GM19025 (cell line): ENCODE measurements around the gene PYROXD2.
A peak's percentile ranks its signal among the peaks of the same experiment; 100 is the strongest.

Experiments used
- ATAC-seq: cut with Tn5 transposase; IDR thresholded peaks from one replicate; pipeline ENCODE4 v1.9.1; 2021; ENCODE audit warnings: mild to moderate bottlenecking, low read depth, moderate library complexity; ENCODE audit not compliant: unreplicated experiment

The PYROXD2 gene

GRCh38 chr10:98414932-98415730 lies at the start of gene PYROXD2:
TSS of gene PYROXD2 (minus strand) at chr10:98415182. CDS start at chr10:98415135, 47 bp downstream.
- ATAC-seq, result no peak

- ATAC-seq, result no peak
Measured at GRCh38 chr10:98463976-98464754, 49.2 kb upstream of the PYROXD2 start.

DNA sequence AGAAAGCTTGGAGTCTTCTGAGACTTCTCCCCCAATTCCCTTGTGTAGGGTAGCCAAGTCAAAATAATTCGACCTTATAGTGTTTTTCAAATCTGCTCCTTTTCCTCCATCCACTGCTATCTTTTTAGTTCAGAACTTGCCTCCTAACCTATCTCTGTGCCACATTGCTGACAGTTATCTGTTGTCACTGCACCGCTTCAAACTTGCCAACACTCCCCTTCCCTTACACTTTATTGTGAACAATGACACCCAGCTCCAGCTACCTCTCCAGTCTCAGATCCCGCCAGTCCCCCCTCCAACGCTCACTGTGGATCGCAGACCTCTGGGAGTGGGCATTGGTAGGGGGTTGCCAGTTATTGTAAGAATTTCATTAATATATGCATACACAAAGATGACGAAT lies 48.0 kb upstream of the PYROXD2 start:
- ATAC-seq, result no peak

DNA sequence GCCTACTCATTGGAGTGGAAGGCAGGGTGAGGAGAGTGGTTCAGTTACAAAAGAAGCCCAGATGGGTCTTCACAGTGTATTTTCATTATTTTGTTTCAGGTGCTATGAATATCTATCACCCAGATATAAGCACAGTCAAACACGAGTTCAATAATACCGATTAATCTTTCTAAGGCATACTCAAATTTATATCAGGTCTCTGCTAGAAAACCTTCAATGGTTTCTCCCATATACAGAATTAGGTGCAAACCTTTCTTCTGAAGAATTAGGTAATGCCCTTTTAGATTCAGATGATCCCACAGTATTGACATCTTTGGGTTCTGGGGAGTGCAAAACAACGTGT lies 46.5 kb upstream of the PYROXD2 start:
- ATAC-seq, result no peak

DNA sequence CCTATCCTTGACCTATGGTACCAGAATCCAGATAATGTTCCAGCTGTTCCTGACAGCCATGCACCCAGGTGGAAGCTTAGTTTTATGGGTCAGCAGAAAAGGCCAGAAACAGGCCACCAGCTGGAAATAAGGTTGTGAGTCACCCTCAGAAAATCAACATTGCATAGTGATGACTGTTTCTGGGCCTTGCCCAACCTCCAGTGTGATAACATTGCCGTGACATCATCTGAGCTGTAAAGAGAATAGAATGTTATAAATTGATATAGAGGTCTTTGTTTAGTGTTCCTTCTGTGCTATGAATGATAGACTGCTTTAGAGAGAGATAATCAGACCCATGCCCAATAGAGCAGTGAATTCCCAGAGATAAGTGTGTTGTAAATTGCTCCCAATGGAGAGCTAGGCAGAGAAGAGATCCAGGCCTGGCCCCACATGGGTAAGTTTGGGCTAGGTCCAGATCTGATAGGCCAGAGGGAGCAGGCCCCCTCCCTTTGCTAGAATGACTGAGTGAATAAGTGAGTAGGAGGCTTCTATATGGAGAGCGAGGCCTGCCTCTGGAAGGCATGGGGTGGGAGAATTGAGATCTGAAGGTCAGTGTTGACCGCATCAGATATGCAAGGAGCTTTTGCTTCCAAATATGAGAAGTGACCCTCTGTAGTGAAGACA lies 46.0 kb upstream of the PYROXD2 start:
- no peak for ATAC-seq

GRCh38 chr10:98458809-98459784 lies 44.1 kb upstream of the PYROXD2 start:
- ATAC-seq, result no peak

DNA sequence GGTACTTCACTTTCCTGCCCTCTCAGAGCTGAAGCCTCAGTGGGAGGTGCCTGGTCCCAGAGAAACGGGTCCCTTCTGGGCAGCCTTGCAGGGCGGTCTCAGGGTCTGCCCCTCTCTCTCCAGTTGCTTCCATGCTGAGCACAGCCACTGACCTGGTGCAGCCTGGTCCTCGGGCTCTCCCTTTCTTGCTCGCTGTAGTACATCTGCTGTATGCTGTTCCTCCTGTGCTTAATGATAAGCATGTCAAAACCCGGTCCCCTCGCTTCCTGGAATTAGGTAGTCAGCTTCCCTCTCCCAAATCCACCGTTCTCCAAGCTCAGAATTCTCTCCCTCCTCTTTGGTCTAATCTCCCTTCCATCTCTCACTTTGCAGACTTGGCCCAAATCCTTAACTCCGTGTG lies 42.7 kb upstream of the PYROXD2 start:
- ATAC-seq, result no peak

DNA sequence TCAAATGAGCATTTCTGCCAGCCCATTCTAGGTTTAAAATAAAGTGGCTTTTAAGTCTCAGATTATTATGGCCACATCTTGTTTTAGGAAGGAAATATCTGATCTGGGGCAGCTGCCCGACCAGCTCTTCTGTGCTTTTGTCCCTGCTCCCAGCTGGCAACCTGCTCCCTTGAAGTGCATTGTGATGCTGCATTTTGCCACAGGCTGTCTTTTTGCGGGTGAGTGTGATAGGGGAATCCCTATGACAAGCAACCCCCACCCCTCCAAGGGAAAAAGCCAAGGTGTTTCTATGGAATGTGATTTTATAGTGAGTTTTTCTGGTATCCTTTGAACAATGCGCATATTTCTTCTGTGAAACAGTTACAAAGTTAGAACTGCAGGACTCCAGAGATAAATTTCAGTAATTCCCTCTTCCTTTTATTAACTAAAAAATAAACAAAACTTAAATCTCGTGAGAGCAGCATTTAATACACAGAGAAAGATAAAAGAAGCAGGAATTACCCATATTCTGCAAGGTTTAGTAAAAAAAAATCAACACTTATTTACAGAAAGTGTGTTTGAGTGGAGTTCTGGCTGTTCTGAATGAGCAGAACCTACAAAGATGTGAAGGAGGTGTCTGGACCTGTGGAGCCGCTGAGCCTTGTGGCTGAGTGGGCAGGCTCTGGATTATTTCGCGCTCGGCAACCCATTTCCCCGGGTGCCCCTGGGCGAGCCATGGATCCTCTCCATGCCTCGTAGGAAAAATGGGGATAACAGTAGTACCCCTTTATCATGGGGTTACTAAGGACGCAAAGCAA lies 41.9 kb upstream of the PYROXD2 start:
- ATAC-seq, result no peak

- no peak for ATAC-seq
Measured at GRCh38 chr10:98456043-98456570, 41.1 kb upstream of the PYROXD2 start.

DNA sequence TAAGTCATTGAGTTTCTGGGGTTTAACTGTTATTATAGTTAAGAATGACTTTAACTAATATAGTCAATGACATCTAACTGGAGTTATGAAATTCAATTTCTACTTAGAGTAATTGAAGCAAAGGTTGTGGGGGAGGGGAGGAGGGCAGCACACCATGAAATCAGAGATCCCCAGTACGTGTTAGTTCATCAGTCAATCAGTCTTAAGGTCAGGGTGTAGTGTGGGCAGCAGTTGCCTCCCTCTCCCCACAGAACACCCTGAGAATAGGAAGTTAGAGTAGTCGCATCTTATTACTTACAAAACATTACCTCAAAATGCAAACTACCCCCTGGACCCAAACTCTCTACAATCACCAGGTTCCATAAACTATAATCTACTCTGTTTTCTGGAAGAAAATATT lies 38.7 kb upstream of the PYROXD2 start:
- no peak for ATAC-seq

DNA sequence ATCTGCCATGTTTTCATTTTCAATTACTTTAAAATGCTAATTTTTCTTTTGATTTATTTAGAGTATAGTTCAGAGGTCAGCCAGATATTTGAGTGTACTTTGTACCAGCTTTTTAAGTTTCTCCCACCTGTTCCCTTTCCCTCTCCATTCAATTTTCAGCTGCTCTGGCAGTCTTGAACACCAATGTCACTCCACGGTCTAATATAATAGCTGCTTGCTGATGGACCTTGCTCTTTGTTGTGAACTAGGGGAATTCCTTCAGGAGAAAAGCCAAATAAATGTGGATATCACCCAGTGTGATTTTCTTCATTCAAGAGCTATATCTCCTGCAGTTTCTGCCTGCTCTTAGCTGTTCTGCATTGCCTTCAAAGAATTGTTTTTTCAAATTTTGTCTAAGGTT lies 35.6 kb upstream of the PYROXD2 start:
- no peak for ATAC-seq

- ATAC-seq, result no peak
Measured at GRCh38 chr10:98449287-98449686, 34.3 kb upstream of the PYROXD2 start.

DNA sequence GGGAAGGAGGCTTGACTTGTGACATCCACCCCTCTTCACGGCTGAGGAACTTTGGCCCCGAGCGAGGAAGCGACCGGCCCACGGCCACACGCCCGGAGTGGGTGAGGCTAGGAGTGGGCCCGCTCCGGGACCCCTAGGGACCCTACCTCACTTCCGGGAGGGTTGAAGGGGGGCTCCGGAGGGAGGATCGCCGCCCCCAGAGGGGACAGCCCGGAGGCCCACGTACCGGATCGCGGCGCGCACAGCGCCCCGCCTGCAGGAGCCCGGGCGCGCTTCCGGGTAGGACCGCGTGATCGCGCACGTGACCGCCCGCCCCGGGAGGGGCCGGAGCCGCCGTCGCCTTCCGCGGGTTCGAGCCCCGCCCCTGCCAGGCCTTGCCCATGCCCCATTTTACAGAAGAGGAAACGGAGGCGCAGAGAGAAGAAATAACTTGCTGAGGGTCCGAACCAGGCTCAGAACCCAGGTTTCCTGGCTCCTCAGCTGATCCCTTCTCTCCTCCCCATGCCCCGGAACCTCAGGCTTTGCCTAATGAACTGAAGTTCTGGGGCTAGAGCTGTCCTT lies 31.8 kb upstream of the PYROXD2 start, which contains the start of gene HPS1:
HPS1 (minus strand) TSS at position 275 of the 561 bp plus-strand sequence. CDS start 3,695 bp downstream, outside the sequence.
- ATAC-seq, result peak; percentile 95

GRCh38 chr10:98446151-98446660 lies 31.2 kb upstream of the PYROXD2 start:
- ATAC-seq, result peak; percentile 12

GRCh38 chr10:98445200-98445812 lies 30.3 kb upstream of the PYROXD2 start:
- no peak for ATAC-seq

- no peak for ATAC-seq
Measured at GRCh38 chr10:98444314-98445006, 29.5 kb upstream of the PYROXD2 start.

GRCh38 chr10:98438715-98439114 lies 23.7 kb upstream of the PYROXD2 start:
- no peak for ATAC-seq
